Fibroblast of skin of right quadriceps (primary cell): Measurements from ENCODE around the gene POLR2H.

Experiments
- DNase-seq: peaks from one replicate; pipeline ENCODE4 v3.0.0-alpha.2; 2013

POLR2H gene

DNA sequence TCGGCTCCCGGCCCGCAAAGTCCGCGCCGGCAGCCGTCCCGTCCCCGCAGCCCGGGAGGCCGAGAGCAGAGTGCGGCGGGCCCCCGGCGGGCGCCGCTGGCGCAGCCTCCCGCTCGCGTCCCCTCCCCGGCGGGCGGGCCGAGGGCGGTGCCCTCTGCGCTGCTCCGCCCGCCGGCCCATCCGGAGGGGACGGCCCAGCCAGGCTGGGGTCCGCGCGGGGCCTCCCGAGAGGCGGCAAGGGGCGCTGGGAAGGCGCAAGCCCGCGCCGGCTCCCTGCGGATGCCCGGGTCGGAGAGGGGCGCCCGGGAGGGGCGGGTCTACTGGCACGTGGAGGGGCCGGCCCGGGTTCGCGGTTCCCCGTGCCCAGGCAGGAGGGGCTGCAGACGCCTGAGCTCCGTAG is at the start of gene POLR2H, which contains the start of gene CLCN2:
TSS of gene POLR2H (plus strand) at position 179 of the 400 bp plus-strand sequence. CDS start 1,783 bp downstream, outside the sequence.
TSS of gene CLCN2 (minus strand) at position 74 of the 400 bp plus-strand sequence. CDS start 126 bp downstream, outside the sequence.
- peak; percentile 57 for DNase-seq

DNA sequence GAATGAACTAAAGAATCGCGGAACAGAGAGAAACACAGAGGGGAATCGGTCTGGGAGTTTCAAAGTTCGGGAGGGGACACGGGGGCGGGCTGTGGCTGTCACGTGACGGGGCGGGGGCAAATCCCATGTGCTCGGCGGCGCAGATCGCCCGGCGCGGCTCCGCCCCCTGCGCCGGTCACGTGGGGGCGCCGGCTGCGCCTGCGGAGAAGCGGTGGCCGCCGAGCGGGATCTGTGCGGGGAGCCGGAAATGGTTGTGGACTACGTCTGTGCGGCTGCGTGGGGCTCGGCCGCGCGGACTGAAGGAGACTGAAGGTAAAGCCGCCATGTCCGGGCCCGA is 47.2 kb upstream of the POLR2H start, which contains the start of gene EIF4G1:
TSS of gene EIF4G1 (plus strand) at position 244 of the 337 bp plus-strand sequence. CDS start 1,191 bp downstream, outside the sequence.
- peak; percentile 93 for DNase-seq

GRCh38 chr3:184314700-184315542 is 46.6 kb upstream of the POLR2H start:
- DNase-seq = peak; percentile 83

DNA sequence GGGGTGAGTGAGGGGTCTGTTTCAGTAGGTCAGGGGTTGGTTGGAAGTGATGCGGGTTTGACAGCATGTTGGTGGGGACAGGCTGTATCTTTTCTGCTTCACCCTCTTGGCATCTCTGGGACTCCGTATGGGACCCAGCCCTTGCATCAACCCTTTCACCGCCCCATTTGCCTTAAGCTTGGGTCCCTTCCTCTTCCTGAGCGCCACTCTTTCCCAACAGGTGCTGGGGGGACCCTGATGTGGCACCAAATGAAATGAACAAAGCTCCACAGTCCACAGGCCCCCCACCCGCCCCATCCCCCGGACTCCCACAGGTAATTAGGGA is 46.0 kb upstream of the POLR2H start:
- no peak for DNase-seq

- no peak for DNase-seq
These were observed 45.4 kb upstream of the POLR2H start for GRCh38 chr3:184315871-184316661.

DNA sequence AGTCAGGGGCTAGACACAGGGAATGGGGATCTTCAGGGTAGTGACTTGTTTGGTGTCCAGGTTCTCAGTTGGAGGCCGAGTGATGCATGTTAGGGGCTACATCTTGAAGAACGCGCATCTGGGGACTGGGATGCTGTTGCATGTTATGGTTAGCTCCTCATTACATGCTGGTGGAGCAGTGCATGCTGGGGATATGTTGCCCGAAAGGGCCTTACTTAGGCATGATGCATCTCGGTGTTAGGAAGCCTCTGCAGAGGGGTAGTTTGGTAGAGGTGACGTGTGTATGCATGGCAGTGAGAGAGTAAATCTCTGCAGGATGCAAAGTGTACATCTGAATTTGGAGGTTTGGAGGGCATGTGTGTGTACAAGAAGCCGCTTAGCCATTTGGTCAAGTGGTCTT is 44.7 kb upstream of the POLR2H start:
- no peak for DNase-seq

DNA sequence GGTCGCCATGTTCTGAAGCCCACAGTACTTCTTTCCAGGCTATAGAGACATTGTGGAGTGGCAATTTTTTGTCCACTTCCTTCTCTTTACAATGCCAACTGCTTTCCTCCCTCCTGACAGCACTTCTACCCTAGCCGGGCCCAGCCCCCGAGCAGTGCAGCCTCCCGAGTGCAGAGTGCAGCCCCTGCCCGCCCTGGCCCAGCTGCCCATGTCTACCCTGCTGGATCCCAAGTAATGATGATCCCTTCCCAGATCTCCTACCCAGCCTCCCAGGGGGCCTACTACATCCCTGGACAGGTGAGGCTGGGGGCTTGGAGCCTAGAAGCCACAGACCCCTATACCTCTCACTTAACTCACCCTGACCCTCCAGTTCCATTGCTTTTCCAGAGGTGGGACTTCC is 44.3 kb upstream of the POLR2H start:
- DNase-seq = no peak

GRCh38 chr3:184320104-184320445 is 41.4 kb upstream of the POLR2H start:
- DNase-seq = peak; percentile 98

GRCh38 chr3:184321666-184322065 is 39.8 kb upstream of the POLR2H start:
- no peak for DNase-seq

DNA sequence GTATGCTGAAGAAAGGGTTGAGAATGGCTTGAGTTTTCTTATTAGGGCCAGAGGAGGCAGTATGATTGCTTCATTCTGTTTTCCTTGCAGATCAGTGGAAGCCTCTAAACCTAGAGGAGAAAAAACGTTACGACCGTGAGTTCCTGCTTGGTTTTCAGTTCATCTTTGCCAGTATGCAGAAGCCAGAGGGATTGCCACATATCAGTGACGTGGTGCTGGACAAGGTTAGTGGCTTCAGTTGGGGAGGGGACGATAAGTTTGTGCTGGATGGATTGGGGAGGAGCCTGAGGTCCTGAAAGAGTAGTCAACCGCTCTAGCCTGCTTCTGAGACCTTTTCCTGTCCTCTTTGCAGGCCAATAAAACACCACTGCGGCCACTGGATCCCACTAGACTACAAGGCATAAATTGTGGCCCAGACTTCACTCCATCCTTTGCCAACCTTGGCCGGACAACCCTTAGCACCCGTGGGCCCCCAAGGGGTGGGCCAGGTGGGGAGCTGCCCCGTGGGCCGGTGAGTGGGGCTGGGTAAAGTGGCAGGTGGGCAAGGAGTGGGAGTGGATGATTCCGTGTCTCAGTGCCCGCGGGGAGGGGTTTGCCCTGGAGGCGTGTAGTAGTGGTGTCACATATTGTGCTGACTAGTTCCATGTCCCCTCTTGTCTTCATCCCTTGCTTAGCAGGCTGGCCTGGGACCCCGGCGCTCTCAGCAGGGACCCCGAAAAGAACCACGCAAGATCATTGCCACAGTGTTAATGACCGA is 38.6 kb upstream of the POLR2H start:
- DNase-seq = no peak

GRCh38 chr3:184323696-184324095 is 37.8 kb upstream of the POLR2H start:
- DNase-seq = no peak

DNA sequence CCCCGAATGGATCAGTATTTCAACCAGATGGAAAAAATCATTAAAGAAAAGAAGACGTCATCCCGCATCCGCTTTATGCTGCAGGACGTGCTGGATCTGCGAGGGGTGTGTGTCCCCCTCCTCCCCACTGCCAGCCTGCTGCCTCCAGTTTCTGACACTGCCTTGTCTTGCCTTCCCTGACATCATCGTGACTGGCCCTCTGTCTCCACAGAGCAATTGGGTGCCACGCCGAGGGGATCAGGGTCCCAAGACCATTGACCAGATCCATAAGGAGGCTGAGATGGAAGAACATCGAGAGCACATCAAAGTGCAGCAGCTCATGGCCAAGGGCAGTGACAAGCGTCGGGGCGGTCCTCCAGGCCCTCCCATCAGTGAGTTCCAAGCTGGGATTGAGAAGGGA is 36.2 kb upstream of the POLR2H start:
- no peak for DNase-seq

DNA sequence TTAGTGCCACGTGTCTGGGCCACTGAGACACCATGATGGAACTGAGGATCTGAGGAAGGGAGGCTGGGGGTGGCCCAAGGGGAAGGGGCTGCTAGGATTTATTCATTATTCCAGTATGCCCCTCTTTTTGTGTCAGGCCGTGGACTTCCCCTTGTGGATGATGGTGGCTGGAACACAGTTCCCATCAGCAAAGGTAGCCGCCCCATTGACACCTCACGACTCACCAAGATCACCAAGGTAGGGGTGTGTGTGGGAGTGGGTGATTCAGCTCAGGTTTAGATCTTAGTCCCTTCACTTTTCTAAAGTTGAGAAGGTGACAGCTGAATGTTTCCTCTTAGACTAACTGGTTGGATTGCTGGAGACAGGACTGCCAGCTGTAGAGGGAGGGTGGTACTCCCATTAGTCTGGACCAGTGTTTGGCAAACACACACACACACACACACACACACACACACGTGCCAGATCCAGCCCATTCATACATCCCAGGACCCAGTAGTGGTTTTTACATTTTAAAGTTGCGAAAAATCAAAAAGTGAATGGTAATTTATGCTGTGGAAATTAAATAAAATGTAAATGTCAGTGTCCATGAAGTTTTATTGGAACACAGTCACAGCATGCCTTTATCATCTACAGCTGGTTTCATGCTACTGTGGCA is 35.7 kb upstream of the POLR2H start:
- no peak for DNase-seq

- DNase-seq = no peak
These were observed 34.3 kb upstream of the POLR2H start for GRCh38 chr3:184327171-184327570.

GRCh38 chr3:184328516-184328915 is 33.0 kb upstream of the POLR2H start:
- no peak for DNase-seq

GRCh38 chr3:184332370-184333090 is 29.0 kb upstream of the POLR2H start:
- DNase-seq = peak; percentile 87

- no peak for DNase-seq
These were observed 28.3 kb upstream of the POLR2H start for GRCh38 chr3:184333190-184333589.

DNA sequence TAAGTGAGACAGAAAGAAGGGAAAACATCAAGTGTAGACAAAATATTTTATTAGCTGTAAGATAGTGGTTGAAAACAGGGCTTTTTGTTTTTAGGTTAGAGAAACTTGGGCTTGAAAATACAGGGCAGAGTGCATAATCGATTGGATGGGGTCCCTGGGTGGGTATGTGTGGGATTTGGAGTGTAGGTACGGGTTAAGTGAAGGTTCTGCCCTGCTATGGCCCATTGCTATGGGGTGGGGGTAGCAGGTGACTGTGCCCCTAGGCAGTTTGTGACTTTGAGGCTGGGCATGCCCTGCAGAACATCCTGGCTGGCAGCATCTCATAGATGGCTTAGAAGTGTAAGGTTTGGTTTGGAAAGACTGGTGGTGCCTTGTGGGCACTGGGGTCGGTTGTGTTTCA is 27.8 kb upstream of the POLR2H start:
- no peak for DNase-seq

GRCh38 chr3:184334470-184335158 is 26.9 kb upstream of the POLR2H start:
- DNase-seq = peak; percentile 57

- no peak for DNase-seq
These were observed 26.2 kb upstream of the POLR2H start for GRCh38 chr3:184335291-184335660.
